Measurements from ENCODE around the gene APBA1.
A peak's percentile ranks its signal among the peaks of the same experiment; 100 is the strongest.

Gene APBA1

GRCh38 chr9:69649566-69650250 lies 22.5 kb downstream of the APBA1 start:
- in situ Hi-C loops (cut with HindIII; ENCODE audit: low sequenced_read_pairs), result no loop called here
- TF ChIP-seq, protein P1, sequence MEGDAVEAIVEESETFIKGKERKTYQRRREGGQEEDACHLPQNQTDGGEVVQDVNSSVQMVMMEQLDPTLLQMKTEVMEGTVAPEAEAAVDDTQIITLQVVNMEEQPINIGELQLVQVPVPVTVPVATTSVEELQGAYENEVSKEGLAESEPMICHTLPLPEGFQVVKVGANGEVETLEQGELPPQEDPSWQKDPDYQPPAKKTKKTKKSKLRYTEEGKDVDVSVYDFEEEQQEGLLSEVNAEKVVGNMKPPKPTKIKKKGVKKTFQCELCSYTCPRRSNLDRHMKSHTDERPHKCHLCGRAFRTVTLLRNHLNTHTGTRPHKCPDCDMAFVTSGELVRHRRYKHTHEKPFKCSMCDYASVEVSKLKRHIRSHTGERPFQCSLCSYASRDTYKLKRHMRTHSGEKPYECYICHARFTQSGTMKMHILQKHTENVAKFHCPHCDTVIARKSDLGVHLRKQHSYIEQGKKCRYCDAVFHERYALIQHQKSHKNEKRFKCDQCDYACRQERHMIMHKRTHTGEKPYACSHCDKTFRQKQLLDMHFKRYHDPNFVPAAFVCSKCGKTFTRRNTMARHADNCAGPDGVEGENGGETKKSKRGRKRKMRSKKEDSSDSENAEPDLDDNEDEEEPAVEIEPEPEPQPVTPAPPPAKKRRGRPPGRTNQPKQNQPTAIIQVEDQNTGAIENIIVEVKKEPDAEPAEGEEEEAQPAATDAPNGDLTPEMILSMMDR (IDR thresholded peaks at IDR 0.05; ENCODE audit: low read depth, low read length), result no peak
- DNase-seq (ENCODE audit: low read depth, low spot score), result peak; percentile 16
- no peak overlapping the region for H3K4me3 ChIP-seq (ENCODE audit: low read depth, low read length)

DNA sequence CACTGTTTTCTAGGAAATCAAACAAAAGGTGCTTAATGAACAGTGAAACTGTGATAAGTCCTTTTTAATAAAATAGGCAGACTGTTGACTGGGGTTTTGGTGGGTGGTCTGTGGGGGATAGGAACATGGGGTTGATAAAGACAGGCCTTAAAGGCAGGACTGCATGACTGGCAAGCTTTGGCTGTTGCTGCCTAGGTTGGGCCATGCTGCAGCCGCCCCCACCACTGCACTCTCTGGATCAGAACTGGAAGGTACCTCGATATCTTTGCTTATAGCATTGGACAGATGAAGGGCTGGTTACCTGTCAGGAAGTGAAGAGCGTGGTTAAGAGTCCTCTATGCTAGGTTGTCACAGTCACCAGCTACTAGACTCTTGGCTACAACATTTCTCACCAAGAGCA lies 24.4 kb downstream of the APBA1 start:
- TF ChIP-seq, protein P1 (IDR thresholded peaks at IDR 0.05; ENCODE audit: low read depth, low read length), result no peak
- no peak for DNase-seq (ENCODE audit: low read depth, low spot score)
- no peak overlapping the region for H3K4me3 ChIP-seq (ENCODE audit: low read depth, low read length)
- in situ Hi-C loops (cut with HindIII; ENCODE audit: low sequenced_read_pairs), result no loop called here

- no peak overlapping the region for H3K4me3 ChIP-seq (ENCODE audit: low read depth, low read length)
- in situ Hi-C loops (cut with HindIII; ENCODE audit: low sequenced_read_pairs), result no loop called here
- TF ChIP-seq, protein P1 (IDR thresholded peaks at IDR 0.05; ENCODE audit: low read depth, low read length), result no peak
- DNase-seq (ENCODE audit: low read depth, low spot score), result no peak
Measured at GRCh38 chr9:69646810-69647209, 25.4 kb downstream of the APBA1 start.

DNA sequence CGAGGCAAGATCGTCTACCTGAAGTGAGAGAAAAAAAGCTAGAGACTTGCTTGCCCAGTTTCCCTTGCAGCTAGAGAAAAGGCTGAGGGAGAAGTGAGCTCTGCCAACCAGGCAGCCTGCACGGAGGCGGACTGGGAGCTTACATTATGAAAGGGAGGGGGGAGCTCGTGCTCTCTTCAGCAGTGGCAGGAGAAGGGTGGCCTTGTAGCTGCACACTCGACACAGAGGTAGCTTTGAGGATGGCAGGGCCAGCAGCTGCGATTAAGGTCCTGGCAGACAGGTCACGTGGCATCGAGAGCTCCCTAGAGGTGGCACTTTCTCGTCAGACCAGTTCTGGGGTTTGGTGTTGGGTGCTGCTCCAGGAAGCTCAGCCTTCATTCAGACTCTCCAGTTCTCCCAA lies 26.7 kb downstream of the APBA1 start:
- in situ Hi-C loops (cut with HindIII; ENCODE audit: low sequenced_read_pairs), result no loop called here
- no peak overlapping the region for H3K4me3 ChIP-seq (ENCODE audit: low read depth, low read length)
- TF ChIP-seq, protein P1 (IDR thresholded peaks at IDR 0.05; ENCODE audit: low read depth, low read length), result no peak
- no peak for DNase-seq (ENCODE audit: low read depth, low spot score)

GRCh38 chr9:69643098-69643497 lies 29.1 kb downstream of the APBA1 start:
- no peak overlapping the region for H3K4me3 ChIP-seq (ENCODE audit: low read depth, low read length)
- in situ Hi-C loops (cut with HindIII; ENCODE audit: low sequenced_read_pairs), result no loop called here
- TF ChIP-seq, protein P1 (IDR thresholded peaks at IDR 0.05; ENCODE audit: low read depth, low read length), result no peak
- DNase-seq (ENCODE audit: low read depth, low spot score), result no peak

- TF ChIP-seq, protein P1 (IDR thresholded peaks at IDR 0.05; ENCODE audit: low read depth, low read length), result no peak
- in situ Hi-C loops (cut with HindIII; ENCODE audit: low sequenced_read_pairs), result no loop called here
- H3K4me3 ChIP-seq (ENCODE audit: low read depth, low read length), result no peak overlapping the region
- DNase-seq (ENCODE audit: low read depth, low spot score), result peak; percentile 42
Measured at GRCh38 chr9:69637817-69638200, 34.4 kb downstream of the APBA1 start.
